GM12892 (cell line): ENCODE measurements around the gene POLL.

Experiments
- POLR2A ChIP-seq: IDR thresholded peaks from 2 replicates; pipeline ENCODE4 v1.6.1; 2011; ENCODE audit warnings: low read depth, low read length, control low read depth
- POLR2AphosphoS5 ChIP-seq: IDR thresholded peaks from 2 replicates; pipeline ENCODE4 v1.6.1; 2011; ENCODE audit warnings: low read depth, low read length, control low read depth

- TF ChIP-seq POLR2AphosphoS5 (no peak), POLR2A (no peak)
Measured at GRCh38 chr10:101573885-101574753, 13.9 kb downstream of the POLL start.
